Measurements from ENCODE around the gene RYK.
"Not testable (repeated sequence)": the region's sequence is repeated elsewhere in the genome, so short reads cannot be mapped to it uniquely, and the experiment has no call there.

- TF ChIP-seq EZH2phosphoT487 (IDR thresholded peaks at IDR 0.05; ENCODE audit: insufficient read depth, low read depth); EZH2 (IDR thresholded peaks at IDR 0.05; ENCODE audit: insufficient read depth, poor library complexity, severe bottlenecking): not testable (repeated sequence)
Observed at GRCh38 chr3:134224796-134225156, 25.9 kb downstream of the RYK start.

Data from GM23248 (cell line).